ENCODE measurements around the gene KIAA2012. TPM values are rescaled to one million over a fixed set of nuclear protein-coding genes. Genes with fewer than 3 reads are reported as not detected.

KIAA2012 gene
- polyA plus RNA-seq, 6 donors from 2014 or later, result not detected

- H3K27ac Mint-ChIP-seq, result no peak overlapping the region
- peaks cover 36 to 55% (median 43%) of the 10 kb centered on the region in 3 donors for H3K27me3 Mint-ChIP-seq
Observed at GRCh38 chr2:202050652-202051051, 22.4 kb upstream of the KIAA2012 start.

DNA sequence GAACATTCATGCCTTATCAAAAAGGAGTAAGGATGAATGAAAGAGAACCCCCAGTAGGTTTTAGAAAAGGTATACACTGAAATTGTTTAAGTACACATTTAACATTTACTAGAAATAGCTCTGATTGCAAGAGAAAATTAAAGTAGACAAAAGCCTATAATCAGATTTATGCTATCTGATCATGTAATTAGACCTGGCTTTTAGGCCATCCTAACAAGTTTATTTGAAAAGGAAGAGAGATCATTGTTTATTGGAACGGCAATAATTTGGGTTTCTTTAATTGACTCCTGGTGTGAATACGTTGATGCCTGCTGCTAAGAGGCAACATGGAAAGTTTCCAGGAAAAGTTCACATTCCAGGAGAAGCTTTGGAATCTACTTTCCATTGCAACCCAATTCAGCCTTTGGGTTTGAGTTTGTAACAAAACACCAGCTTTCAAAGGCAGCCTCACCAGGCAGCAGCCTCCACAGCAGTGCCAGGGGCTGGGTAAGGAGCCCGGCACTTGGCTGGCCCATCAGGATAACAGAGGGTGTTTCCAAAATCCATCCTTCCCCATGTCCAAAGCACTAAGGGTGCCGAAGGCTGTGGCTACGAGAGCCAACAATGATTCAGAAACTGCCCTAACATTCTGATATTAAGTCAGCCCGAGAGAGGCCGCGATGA is 21.4 kb upstream of the KIAA2012 start:
- no peak for DNase-seq
- H3K27ac Mint-ChIP-seq, result no peak overlapping the region
- no peaks in the 10 kb centered on the region for H3K9me3 Mint-ChIP-seq
- no peak for ATAC-seq (ENCODE audit: low read depth in 2 of 2)
- no peaks in the 10 kb centered on the region for H3K36me3 Mint-ChIP-seq
- H3K27me3 Mint-ChIP-seq, result peaks cover 37 to 56% (median 47%) of the 10 kb centered on the region in 3 donors
- H3K4me3 Mint-ChIP-seq, result no peak overlapping the region
- no peaks in the 10 kb centered on the region for H3K4me1 Mint-ChIP-seq

More at GRCh38 chr2:202050652-202051051, 22.4 kb upstream of the KIAA2012 start:
- Mint-ChIP-seq H3K4me3 (no peak overlapping the region), H3K4me1 (no peaks in the 10 kb centered on the region), H3K9me3 (no peaks in the 10 kb centered on the region), H3K36me3 (no peaks in the 10 kb centered on the region)
- ATAC-seq (ENCODE audit: low read depth in 2 of 2) (no peak), DNase-seq (no peak)

GRCh38 chr2:202052235-202052634 is 20.8 kb upstream of the KIAA2012 start:
- H3K4me3 Mint-ChIP-seq, result no peak overlapping the region
- no peaks in the 10 kb centered on the region for H3K9me3 Mint-ChIP-seq
- H3K36me3 Mint-ChIP-seq, result no peaks in the 10 kb centered on the region
- H3K27ac Mint-ChIP-seq, result no peak overlapping the region
- no peak for DNase-seq
- no peak for ATAC-seq (ENCODE audit: low read depth in 2 of 2)
- H3K4me1 Mint-ChIP-seq, result no peaks in the 10 kb centered on the region
- H3K27me3 Mint-ChIP-seq, result peaks cover 37 to 53% (median 45%) of the 10 kb centered on the region in 3 donors

GRCh38 chr2:202054679-202055078 is 18.4 kb upstream of the KIAA2012 start:
- Mint-ChIP-seq H3K27me3 (peaks cover 40 to 53% (median 45%) of the 10 kb centered on the region in 3 donors), H3K27ac (no peak overlapping the region), H3K36me3 (no peaks in the 10 kb centered on the region), H3K4me3 (no peak overlapping the region), H3K9me3 (peaks cover 0 to 2% (median 0%) of the 10 kb centered on the region in 7 donors), H3K4me1 (no peaks in the 10 kb centered on the region)
- ATAC-seq (ENCODE audit: low read depth in 2 of 2), result no peak
- DNase-seq, result no peak

- Mint-ChIP-seq H3K27ac (no peak overlapping the region), H3K4me1 (no peaks in the 10 kb centered on the region), H3K4me3 (no peak overlapping the region), H3K27me3 (peaks cover 45 to 59% (median 46%) of the 10 kb centered on the region in 3 donors), H3K9me3 (peaks cover 0 to 2% (median 0%) of the 10 kb centered on the region in 7 donors), H3K36me3 (no peaks in the 10 kb centered on the region)
- no peak for ATAC-seq (ENCODE audit: low read depth in 2 of 2)
- no peak for DNase-seq
Observed at GRCh38 chr2:202056611-202057010, 16.4 kb upstream of the KIAA2012 start.

DNA sequence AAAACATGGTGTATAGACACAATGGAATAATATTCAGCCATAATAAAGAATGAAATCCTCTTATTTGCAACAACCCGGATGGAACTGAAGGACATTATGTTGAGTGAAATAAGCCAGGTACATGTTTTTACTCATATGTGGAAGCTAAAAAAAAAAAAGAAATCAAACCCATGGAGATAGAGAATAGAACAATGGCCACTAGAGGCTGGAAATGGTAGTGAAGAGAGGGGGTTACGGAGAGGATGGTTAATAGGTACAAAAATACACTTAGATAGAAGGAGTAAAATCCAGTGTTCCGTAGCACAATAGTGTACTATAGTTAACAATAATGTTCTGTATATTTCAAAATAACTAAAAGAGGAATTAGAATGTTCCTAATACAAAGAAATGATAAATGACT is 12.8 kb upstream of the KIAA2012 start:
- Mint-ChIP-seq H3K27me3 (peaks cover 35 to 47% (median 35%) of the 10 kb centered on the region in 3 donors), H3K4me3 (no peak overlapping the region), H3K36me3 (no peaks in the 10 kb centered on the region), H3K27ac (no peak overlapping the region), H3K4me1 (no peaks in the 10 kb centered on the region), H3K9me3 (peaks cover 0 to 2% (median 0%) of the 10 kb centered on the region in 7 donors)
- ATAC-seq (ENCODE audit: low read depth in 2 of 2) (no peak), DNase-seq (no peak)

- no peaks in the 10 kb centered on the region for H3K4me1 Mint-ChIP-seq
- ATAC-seq (ENCODE audit: low read depth in 2 of 2) (no peak), DNase-seq (no peak)
- H3K9me3 Mint-ChIP-seq, result peaks cover 0 to 2% (median 0%) of the 10 kb centered on the region in 7 donors
- no peaks in the 10 kb centered on the region for H3K36me3 Mint-ChIP-seq
- no peak overlapping the region for H3K27ac Mint-ChIP-seq
- no peak overlapping the region for H3K4me3 Mint-ChIP-seq
- H3K27me3 Mint-ChIP-seq, result peaks cover 22 to 39% (median 26%) of the 10 kb centered on the region in 3 donors
Observed at GRCh38 chr2:202061695-202062094, 11.4 kb upstream of the KIAA2012 start.

- peaks cover 9 to 23% (median 21%) of the 10 kb centered on the region in 3 donors for H3K27me3 Mint-ChIP-seq
- DNase-seq (no peak), ATAC-seq (ENCODE audit: low read depth in 2 of 2) (no peak)
- H3K4me3 Mint-ChIP-seq, result no peak overlapping the region
- H3K36me3 Mint-ChIP-seq, result no peaks in the 10 kb centered on the region
- no peak overlapping the region for H3K27ac Mint-ChIP-seq
- no peaks in the 10 kb centered on the region for H3K4me1 Mint-ChIP-seq
- no peaks in the 10 kb centered on the region for H3K9me3 Mint-ChIP-seq
Observed at GRCh38 chr2:202064171-202064880, 8.7 kb upstream of the KIAA2012 start.

GRCh38 chr2:202064881-202065230 is 8.2 kb upstream of the KIAA2012 start:
- no peak overlapping the region for H3K4me3 Mint-ChIP-seq
- H3K9me3 Mint-ChIP-seq, result no peaks in the 10 kb centered on the region
- no peaks in the 10 kb centered on the region for H3K36me3 Mint-ChIP-seq
- no peak for ATAC-seq (ENCODE audit: low read depth in 2 of 2)
- no peaks in the 10 kb centered on the region for H3K4me1 Mint-ChIP-seq
- H3K27me3 Mint-ChIP-seq, result peaks cover 6 to 21% (median 18%) of the 10 kb centered on the region in 3 donors
- DNase-seq, result no peak
- H3K27ac Mint-ChIP-seq, result no peak overlapping the region

DNA sequence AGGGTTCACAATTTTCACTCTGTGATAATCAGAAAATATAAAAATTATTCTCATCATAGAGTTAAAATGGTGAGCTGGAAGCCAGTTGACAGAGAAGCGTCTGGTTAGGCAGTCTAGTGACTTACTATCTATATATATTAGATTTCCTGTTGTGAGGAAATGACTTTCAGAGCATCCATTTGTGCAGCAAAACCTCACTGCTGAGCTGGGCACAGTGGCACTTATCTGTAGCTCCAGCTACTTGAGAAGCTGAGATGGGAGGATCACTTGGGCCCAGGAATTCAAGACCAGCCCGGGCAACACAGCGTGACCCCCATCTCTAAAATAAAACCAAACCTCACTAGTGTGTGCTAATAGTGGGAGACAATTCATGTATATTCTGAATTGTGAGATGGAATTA is 7.2 kb upstream of the KIAA2012 start:
- ATAC-seq (ENCODE audit: low read depth in 2 of 2) (no peak), DNase-seq (no peak)
- Mint-ChIP-seq H3K4me3 (no peak overlapping the region), H3K4me1 (no peaks in the 10 kb centered on the region), H3K27me3 (peaks cover 0 to 21% (median 11%) of the 10 kb centered on the region in 3 donors), H3K27ac (no peak overlapping the region), H3K36me3 (no peaks in the 10 kb centered on the region), H3K9me3 (no peaks in the 10 kb centered on the region)

GRCh38 chr2:202066875-202067274 is 6.2 kb upstream of the KIAA2012 start:
- Mint-ChIP-seq H3K4me3 (no peak overlapping the region), H3K27ac (no peak overlapping the region), H3K9me3 (peaks cover 0 to 1% (median 0%) of the 10 kb centered on the region in 7 donors), H3K4me1 (no peaks in the 10 kb centered on the region), H3K36me3 (no peaks in the 10 kb centered on the region), H3K27me3 (peaks cover 0 to 21% (median 9%) of the 10 kb centered on the region in 3 donors)
- no peak for DNase-seq
- ATAC-seq (ENCODE audit: low read depth in 2 of 2), result no peak

DNA sequence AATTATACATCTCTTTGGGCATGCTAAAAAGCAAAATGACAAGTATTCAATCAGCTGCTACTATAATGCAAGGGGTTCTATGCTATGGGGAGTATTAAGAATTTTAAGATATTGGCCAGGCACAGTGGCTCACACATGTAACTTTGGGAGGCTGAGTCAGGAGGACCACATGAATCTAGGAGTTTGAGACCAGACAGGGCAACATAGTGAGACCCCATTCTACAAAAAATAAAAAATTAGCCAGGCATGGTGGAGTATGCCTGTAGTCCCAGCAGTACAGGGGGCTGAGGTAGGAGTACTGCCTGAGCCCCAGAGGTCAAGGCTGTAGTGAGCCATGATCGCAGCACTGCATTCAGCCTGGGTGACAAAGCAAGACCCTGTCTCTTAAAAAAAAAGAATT is 5.5 kb upstream of the KIAA2012 start:
- H3K36me3 Mint-ChIP-seq, result no peaks in the 10 kb centered on the region
- ATAC-seq (ENCODE audit: low read depth in 2 of 2), result no peak
- H3K27me3 Mint-ChIP-seq, result peaks cover 0 to 23% (median 6%) of the 10 kb centered on the region in 3 donors
- DNase-seq, result no peak
- H3K4me3 Mint-ChIP-seq, result no peak overlapping the region
- H3K4me1 Mint-ChIP-seq, result no peaks in the 10 kb centered on the region
- H3K9me3 Mint-ChIP-seq, result peaks cover 0 to 1% (median 0%) of the 10 kb centered on the region in 7 donors
- H3K27ac Mint-ChIP-seq, result no peak overlapping the region

DNA sequence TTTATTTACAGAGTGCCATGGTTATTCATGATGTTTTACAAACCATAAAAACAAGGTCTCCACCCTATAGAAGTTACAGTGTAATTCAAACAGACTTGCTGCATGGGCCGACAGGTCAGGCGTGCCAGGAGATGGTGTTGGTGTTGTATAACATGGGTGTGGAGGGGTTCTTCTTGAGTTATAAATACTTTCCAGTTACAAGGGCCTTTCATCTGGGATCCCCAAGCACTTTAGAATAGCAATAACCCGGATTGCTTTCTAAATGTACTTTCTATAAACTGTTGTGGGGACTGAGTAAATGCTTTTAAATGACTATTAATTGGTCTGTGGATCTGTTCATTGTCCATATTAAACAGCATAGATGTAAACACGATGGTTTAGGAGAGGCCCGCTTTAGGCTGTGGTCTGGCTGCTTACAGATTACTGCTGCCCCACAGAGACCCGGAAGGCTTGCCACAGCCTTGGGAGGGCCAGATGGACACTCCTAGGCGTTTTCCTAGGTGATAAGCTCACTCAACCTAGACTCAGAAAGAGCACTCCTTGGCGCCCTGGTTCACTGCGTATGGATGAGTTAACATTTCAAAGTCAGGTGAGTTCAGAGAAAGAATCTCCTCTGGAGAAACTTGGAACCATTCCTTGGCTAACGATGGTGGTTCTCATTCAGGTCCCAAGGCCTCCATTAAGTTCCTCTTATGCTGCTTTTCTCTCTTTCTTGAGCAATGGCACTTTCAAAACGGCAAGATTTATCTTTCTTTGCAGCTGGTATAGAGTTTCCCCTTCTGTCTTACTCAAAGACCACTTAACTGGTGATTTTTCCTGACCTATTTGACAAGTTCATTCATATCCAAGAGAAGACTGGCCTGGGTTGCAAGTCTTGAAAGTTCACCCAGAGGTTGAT is 3.6 kb upstream of the KIAA2012 start:
- Mint-ChIP-seq H3K27me3 (peaks cover 0 to 32% (median 6%) of the 10 kb centered on the region in 3 donors), H3K9me3 (peaks cover 0 to 1% (median 0%) of the 10 kb centered on the region in 7 donors), H3K4me3 (no peak overlapping the region), H3K27ac (peak overlapping the region in 1 of 6 donors; percentile 40), H3K4me1 (no peaks in the 10 kb centered on the region), H3K36me3 (no peaks in the 10 kb centered on the region)
- no peak for ATAC-seq (ENCODE audit: low read depth in 2 of 2)
- DNase-seq, result no peak
